DMS153 (cell line): ENCODE results near the gene PSORS1C1.
"Not testable (repeated sequence)": the region's sequence is repeated elsewhere in the genome, so short reads cannot be mapped to it uniquely, and the experiment has no call there.

Experiments used
- DNase-seq: peaks from one replicate; lab custom pipeline; 2025; lab: John Stamatoyannopoulos, UW

Gene PSORS1C1, protein sequence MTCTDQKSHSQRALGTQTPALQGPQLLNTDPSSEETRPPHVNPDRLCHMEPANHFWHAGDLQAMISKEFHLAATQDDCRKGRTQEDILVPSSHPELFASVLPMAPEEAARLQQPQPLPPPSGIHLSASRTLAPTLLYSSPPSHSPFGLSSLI

DNA sequence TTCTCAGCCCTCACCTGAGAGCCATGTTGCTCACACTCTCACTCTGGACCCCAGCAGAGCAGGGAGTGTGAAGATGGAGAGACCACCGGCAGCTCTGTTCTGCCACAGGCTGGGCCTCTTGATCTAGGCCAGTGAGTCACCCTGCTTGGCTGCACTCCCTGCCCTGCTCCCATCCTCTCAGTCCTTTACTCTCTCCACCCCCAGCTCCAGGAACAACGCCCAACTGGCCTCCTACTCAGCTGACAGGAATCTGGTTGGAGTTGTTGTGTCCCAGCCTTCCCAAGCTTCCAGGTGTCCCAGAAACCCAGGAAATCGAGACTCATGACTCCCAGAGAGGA lies at the start of gene PSORS1C1:
Gene PSORS1C1 (plus strand): TSS at position 260 of the 338 bp plus-strand sequence. CDS start 14,833 bp downstream, outside the sequence.
- no peak for DNase-seq

DNA sequence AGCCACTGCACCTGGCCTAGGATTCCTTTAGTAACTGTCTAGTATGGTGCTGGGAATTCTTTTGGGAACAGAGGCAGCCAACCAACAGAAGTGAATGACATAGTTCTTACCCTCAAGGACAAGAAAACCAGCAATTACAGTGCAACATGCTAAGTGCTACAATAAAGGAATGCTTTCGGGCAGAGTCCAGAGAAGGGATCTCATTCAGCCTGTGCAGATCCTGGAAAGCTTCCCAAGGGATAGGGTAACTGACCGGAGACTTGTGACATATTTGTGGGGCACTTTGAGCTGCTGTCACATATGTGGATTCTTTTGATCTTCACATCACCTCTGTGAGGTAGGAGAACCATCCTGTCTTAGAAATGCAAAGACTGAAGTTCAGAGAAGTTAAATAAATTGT lies 49.0 kb upstream of the PSORS1C1 start:
- no peak for DNase-seq

DNA sequence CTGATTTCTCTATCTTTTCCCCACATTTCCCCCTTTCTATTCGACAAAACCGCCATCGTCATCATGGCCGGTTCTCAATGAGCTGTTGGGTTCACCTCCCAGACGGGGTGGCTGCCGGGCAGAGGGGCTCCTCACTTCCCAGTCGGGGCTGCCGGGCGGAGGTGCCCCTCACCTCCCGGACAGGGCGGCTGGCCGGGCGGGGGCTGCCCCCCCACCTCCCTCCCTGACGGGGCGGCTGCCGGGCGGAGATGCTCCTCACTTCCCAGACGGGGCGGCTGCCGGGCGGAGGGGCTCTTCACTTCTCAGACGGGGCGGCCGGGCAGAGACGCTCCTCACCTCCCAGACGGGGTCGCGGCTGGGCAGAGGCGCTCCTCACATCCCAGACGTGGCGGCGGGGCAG lies 47.6 kb upstream of the PSORS1C1 start:
- DNase-seq = not testable (repeated sequence)

DNA sequence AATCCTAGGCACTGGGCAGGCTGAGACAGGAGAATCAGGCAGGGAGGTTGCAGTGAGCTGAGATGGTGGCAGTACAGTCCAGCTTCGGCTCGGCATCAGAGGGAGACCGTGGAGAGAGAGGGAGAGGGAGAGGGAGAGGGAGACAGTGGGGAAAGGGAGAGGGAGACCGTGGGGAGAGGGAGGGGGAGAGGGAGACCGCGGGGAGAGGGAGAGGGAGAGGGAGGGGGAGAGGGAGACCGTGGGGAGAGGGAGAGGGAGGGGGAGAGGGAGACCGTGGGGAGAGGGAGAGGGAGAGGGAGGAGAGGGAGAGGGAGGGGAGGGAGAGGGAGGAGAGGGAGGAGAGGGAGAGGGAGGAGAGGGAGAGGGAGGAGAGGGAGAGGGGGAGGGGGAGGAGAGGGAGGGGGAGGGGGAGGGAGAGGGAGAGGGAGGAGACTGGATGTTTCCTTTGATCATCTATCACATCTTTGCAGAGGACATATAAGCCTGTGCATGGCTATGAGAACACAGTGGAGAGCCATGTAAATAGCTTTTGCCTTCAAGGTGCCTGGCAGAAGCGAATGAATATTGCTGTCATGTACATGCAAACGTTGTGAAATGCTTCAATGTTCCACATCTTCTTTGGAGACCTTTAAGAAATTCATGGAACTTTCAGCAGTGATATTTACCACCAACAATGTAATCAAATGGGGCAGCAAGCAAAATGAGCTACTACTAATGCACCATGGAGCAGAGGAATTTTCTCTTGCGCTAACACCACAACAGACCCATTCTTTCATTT lies 46.5 kb upstream of the PSORS1C1 start:
- not testable (repeated sequence) for DNase-seq

DNA sequence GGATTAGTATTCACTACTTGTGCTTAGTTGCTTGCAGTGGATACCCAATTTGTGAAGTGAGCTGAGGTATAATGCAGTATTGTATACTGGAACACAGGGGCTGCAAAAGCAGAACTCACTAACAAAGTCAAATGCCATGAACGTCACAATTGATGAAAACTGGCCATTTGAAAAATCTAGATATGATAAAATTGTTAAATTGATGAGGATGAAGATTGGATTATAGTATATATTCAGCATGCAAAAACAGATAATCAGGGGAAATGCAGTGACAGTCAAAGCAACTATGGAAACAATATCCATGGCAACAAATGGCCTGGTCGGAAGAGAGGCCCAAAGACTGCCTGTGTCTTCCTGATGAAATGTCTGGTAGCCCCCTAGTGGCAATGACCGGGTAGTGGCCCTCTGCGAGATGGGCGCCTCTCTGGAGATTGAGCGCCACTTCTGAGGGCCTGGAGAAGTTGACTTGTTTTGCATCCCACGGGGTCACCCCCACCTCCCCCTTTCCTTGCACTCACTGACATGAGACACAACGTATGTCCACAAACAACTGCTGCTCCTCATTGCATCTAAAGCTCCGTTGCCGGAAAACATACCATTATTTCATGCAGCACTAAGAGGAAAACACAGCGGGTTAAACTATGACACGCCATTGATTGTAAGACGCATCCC lies 45.8 kb upstream of the PSORS1C1 start:
- DNase-seq = peak; percentile 43

DNA sequence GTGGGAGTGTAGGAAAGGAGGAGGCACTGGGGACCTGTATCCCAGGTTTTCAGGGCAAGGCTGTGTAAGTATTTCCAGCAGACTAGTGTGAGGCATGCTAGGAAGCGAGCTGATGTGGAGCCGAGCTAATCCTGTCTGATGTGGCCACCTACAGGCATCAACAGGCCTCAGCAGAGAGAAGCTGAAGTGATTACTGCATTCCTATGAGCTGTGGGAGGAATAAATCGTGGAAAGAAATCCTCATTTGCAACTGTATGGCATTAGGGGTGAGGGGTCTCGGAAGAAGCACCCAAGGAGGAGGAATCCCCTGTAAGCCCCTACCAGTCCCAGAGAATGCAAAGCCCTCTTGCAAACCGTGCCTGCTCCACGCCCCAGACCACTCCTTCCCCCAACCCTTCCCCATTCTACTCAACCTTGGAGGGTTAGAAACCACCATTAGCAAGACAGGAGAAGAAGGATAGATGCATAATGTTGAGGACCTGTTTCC lies 43.8 kb upstream of the PSORS1C1 start:
- peak; percentile 51 for DNase-seq

DNA sequence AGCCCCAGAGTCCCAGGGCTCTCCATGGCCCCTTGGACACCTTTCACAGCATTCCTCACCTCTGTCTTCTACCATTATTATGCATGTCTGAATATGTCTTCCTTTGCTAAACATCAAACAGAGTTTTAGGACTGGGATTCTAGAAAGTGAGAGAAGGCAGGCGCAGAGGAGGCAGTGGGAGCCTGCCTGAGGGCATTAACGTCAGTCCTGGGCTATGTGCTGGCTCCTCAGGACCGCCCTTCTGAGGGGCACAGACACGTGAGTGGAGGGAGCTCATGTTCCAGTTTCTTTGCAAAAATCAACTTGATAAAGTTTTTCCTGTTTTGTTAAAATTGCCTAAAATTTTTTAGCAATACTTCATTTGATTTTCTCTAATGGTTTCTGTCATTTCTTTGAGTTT lies 40.2 kb upstream of the PSORS1C1 start:
- no peak for DNase-seq

DNA sequence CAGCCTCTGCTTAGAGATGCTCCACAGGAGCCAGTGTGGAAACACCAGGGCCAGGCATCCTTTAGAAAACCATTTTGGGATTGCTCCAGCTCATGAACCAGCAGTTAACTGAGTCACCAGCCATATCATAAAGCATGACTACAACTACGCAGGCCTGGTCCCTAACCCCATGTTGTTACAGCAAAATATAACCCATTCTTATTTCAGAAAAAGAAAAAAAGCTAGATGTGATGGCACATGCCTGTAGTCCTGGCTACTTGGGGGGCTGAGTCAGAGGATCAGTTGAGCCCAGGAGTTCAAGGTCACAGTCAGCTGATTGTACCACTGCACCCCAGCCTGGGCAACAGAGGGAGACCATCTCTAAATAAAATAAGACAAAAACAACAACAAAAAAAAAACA lies 39.1 kb upstream of the PSORS1C1 start:
- DNase-seq = no peak

DNA sequence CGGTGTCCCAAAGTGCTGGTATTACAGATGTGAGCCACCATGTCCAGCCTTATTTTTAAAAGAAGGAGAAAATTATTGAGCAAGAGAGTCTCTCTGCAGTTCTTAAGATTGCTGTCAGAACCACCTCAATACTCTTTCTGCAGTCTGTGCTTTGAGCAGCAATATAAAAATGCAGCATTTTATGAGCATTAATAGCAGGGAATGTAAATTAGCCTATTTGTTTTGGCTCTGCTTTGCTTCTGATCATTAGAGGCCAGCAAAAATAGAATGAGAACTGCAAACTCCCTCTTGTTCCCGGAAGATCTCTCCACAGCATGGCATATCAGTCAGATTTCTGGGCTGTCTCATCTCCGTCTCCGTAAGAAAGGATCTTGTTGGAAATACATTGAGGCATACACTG lies 38.0 kb upstream of the PSORS1C1 start:
- no peak for DNase-seq

DNA sequence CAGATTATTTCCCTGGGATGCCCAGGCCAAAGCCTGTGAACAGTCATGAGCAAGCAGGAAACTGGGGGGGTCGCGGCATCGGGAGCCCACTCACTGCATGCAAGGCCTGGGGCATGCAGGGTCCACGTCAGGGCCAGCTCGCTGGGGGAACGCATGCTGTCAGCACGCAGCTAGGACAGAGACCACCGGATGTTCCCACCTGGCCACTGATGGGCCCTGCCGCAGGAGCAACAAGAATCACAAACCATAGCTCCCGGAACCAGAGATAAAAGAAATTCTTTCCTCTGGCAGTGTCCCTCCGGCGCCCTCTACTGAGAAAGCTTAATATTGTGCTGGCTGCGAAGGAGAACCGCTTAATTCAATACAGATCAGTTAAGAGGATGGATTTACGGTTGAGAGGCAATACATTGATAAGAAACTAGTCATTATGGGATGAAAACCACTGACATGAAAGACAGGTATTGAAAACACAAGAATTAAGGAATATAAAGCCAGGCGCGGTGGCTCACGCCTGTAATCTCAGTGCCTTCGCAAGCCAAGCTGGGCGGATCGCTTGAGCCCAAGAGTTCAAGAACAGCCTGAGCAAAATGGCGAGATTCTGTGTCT lies 34.8 kb upstream of the PSORS1C1 start:
- DNase-seq = peak; percentile 50

DNA sequence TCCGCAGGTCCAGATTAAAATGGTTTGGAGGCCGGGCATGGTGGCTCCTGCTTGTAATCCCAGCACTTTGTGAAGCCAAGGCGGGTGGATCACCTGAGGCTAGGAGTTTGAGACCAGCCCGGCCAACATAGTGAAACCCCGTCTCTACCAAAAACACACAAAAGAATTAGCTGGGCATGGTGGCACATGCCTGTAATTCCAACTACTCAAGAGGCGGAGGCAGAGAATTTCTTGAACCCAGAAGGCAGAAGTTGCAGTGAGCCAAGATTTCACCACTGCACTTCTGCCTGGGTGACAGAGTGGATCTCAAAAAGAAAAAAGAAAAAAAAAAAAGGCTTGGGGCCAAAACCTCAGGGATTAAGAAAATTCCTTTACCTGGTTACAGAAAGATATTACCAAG lies 32.7 kb upstream of the PSORS1C1 start:
- no peak for DNase-seq

DNA sequence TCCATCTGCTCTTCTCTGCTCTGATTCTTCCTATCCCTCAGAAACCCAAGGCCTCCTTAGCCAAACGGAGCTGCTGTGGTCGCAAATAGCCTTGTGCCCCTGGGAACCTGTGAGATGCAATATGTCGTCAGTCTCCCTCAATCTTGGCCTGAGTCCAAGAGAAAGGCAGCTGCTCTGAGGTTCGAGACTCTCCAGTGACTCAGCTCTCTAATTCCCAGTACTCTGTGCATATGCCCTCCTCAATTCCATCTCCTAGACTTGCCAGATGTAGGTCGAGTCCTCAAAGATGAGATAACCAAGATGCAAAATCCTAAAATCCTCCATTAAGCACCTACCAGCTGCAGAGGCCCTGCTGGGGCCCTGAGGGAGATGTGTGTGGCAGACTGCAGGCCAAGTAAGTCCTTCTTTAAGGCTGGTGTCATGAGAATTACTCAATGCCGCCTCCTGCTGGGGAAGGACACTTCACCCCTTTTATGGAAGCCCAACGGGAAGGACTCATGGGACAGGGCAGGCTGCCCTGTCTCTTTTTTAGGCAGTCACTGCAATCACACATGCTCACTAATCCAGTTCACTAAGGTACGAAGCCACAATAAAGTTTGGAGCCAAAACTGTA lies 30.8 kb upstream of the PSORS1C1 start:
- DNase-seq = peak; percentile 18

DNA sequence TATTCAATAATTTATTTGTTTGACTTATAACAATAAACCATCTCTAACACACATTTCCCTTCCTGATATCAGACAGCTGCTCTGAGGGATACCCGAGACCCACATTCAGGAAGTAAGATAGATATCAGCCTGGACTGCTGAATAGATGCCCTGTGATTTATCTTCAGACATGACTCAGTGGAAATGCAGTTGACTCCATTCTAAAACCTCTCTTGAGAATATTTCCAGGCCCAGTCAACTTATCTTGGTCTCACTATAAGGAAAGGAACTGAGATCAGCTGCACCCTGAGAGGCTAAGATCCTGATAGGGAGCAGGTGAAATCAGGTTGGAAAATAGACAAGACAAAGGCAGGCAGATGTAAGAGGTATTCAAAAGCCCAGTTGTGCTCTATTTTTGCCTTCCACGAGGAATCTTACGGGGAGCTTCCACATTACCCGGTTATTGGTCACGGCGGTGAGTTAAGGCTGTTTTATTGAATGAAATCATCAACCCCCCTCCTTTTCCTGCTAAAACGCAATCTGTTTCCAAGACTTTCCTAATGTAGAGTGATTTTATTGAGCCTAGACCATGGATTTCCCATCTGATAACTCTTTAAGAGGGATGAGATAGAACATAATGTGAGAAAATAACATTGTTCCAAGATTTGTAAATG lies 27.7 kb upstream of the PSORS1C1 start:
- peak; percentile 17 for DNase-seq

DNA sequence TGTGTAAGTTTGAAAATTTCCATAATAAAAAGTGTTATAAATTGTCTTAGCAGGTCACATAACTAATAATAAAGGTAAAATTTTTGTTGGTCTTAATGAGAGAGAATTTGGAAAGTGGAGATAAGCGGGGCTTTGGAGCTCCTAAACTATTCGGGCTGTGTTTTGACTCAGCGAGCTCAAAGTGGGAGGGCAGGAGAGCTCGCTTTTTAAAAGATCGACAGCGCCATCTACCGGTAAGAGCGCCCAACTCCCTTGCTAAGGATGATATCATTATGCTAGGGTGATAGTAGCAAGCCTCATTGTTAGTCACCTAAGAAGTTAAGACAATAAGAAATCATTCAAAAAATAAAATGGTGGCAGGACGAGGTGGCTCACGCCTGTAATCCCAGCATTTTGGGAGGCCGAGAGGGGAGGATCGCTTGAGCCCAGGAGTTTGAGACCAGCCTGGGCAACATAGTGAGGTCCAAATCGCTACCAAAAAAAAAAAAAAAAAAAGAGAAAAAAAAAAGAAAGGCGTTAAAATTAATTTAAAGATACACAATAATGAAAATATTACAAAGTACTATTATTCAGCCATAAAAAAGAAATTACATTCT lies 27.0 kb upstream of the PSORS1C1 start:
- peak; percentile 76 for DNase-seq

DNA sequence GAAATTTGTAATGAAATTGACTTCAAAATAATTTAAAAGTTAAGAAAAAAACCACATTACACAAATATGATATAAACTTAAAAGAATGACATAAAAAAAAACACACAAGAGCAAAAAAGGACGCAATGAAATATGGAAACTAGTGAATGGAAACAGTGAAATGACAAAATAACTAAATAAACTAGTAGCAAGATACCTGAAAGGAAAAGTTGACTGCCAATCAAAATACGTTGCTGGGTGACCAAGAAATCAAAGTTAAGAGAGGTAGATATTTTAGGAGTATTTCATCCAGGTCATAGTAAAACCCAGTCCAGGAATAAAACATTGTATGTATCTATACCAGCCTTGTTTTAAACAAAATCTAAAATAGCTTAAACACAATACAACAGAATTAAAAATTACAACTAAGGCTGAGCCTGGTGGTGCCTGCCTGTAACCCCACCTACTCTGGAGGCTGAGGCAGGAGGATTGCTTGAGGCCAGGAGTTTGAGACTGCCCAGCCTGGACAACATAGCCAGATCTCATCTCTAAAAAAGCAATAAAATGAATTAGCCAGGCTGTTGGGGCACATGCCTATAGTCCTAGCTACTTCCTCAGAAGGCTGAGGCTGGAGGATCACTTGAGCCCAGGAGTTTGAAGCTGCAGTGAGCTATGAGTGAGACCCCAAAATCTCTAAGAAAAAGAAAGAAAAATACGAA lies 24.2 kb upstream of the PSORS1C1 start:
- no peak for DNase-seq

DNA sequence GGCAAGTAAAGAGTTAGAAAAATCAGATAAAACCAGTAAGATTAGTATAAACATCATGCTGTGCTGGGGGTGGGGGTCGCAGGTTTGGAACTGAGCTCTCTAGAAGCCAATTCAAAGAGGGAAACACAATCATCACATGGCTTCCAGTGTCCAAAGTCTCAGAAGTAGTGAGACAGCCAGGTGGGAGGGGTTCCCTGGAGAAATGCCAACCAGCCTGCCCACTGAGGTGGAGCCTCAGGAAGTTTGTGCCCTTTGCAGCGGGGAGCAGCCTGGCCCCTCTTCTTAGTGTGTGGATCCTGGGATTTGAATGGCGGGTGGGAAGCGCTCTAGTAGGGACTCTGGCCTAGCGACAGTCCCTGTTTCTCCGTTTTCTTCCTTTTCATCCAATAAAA lies 23.6 kb upstream of the PSORS1C1 start:
- DNase-seq = no peak

DNA sequence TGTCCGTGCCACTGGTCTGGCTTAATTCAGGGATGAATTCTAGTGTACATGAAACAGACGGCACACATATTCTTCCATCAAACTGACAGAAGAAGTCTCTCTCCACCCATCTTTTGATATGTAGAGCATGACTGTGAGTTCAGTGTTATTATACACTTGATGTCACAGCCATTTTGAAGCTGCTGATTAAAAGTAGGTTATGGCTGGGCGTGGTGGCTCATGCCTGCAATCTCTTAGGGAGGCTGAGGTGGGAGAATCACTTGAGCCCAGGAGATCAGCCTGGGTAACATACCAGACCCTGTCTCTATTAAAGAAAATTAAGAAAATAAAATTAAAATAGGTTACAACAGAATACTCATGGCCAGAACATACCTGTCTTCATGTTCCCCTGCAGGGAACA lies 22.9 kb upstream of the PSORS1C1 start:
- DNase-seq = no peak

DNA sequence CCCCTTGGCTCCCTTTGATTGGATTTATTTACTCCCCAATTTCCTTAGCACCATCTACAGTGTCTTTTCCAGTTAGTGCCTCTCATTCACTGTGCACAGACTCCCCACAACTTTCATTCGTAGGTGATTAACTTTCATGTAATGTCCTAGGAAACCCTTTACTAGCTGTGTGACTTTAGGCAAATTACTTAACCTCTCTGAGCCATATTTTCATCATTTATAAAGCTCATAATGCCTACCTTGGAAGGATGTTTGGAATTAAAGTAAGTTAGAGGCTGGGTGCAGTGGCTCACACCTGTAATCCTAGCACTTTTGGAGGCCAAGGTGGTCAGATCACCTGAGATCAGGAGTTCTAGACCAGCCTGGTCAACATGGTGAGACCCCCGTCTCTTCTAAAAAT lies 22.4 kb upstream of the PSORS1C1 start:
- DNase-seq = no peak

DNA sequence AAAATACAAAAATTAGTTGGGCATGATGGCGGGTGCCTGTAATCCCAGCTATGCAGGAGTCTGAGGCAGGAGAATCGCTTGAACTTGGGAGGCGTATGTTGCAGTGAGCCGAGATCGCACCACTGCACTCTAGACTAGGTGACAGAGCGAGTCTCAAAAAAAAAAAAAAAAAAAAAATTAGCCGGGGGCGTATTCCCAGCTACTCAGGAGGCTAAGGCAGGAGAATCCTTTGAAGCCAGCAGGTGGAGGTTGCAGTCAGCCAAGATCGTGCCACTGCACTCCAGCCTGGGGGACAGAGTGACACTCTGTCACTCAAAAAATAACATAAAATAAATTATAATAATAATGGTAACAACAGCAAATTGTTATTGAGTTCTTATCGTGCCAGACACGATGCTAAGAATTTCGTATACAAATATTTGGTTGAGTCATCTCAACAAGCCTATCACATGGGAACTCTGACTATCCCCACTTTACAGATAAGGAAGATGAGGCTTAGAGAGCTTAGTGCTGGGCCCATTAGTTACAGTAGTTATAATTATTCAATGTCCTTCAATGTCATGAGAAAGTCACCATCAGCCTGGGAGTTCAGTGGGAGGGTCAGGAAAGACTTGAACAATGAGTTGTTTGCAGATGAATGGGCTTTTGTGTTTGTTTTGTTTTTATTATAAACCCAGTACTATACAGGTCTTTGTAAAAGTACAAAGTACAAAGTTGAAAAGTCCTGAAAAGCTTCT lies 21.7 kb upstream of the PSORS1C1 start:
- DNase-seq = no peak

DNA sequence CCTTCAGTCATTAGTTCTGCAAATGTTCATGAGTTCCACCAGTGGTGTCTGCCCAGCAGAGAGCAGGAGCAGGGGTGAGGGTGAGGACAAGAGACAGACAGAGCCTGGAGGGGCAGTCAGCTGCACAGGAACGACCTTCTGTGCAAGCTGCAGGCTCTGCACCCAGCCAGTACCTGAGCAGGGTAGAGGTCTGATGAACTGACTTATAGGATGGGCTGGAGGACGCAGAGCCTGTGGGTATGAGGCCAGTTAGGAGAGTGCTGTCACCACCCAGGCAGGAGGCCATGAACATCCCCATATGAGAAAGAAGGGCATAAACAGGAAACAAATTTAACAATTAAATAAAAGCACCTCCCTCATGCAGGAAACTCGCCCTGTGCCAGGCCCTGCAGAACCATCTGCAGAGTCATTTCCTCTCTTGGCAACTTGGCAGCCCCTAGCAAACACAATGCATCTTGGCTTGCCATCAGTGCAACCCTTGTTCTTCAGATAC lies 20.2 kb upstream of the PSORS1C1 start:
- peak; percentile 29 for DNase-seq
